Panc1 (cell line): ENCODE results near the gene OR1C1.
"Not testable (repeated sequence)": the region's sequence is repeated elsewhere in the genome, so short reads cannot be mapped to it uniquely, and the experiment has no call there.

ENCODE experiments used
- POLR2AphosphoS5 ChIP-seq: IDR thresholded peaks from 2 replicates; pipeline ENCODE4 v1.6.1; 2012; ENCODE audit warnings: mild to moderate bottlenecking, low read depth, low read length, moderate library complexity
- TF ChIP-seq, protein P1 (sequence below): fragments of 450-650 bp; IDR thresholded peaks from 2 replicates; pipeline ENCODE4 v1.5.1; 2017; ENCODE audit warnings: mild to moderate bottlenecking
- TF ChIP-seq, protein P2 (sequence below), 2 experiments: IDR thresholded peaks; 2 replicates each; pipeline ENCODE4 v1.6.1; 2011 to 2012; ENCODE audit warnings: low read depth in 2 of 2, control low read depth in 1 of 2, low read length in 1 of 2, mild to moderate bottlenecking in 1 of 2, moderate library complexity in 1 of 2; ENCODE audit not compliant: insufficient read depth in 1 of 2

DNA sequence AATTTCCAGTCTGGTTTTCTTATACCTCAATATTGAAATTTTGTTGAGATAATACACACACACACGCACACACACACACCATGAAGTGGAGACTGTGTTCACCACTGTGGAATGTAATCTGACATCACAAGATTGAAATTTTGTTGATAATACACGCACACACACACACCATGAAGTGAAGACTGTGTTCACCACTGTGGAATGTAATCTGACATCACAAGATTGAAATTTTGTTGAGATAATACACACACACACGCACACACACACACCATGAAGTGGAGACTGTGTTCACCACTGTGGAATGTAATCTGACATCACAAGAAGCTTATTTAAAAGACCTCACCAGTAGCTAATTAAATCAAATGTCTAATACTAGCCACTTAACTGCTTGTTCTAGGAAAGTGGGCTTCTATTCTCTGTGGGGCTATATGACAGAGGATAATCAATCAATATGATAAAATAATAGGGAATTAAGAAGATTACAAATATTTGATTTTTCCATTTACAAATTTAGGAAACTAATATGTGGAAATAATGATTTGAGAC lies 18.1 kb downstream of the OR1C1 start:
- TF ChIP-seq, protein P1, sequence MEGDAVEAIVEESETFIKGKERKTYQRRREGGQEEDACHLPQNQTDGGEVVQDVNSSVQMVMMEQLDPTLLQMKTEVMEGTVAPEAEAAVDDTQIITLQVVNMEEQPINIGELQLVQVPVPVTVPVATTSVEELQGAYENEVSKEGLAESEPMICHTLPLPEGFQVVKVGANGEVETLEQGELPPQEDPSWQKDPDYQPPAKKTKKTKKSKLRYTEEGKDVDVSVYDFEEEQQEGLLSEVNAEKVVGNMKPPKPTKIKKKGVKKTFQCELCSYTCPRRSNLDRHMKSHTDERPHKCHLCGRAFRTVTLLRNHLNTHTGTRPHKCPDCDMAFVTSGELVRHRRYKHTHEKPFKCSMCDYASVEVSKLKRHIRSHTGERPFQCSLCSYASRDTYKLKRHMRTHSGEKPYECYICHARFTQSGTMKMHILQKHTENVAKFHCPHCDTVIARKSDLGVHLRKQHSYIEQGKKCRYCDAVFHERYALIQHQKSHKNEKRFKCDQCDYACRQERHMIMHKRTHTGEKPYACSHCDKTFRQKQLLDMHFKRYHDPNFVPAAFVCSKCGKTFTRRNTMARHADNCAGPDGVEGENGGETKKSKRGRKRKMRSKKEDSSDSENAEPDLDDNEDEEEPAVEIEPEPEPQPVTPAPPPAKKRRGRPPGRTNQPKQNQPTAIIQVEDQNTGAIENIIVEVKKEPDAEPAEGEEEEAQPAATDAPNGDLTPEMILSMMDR = not testable (repeated sequence)
- TF ChIP-seq, protein P2, sequence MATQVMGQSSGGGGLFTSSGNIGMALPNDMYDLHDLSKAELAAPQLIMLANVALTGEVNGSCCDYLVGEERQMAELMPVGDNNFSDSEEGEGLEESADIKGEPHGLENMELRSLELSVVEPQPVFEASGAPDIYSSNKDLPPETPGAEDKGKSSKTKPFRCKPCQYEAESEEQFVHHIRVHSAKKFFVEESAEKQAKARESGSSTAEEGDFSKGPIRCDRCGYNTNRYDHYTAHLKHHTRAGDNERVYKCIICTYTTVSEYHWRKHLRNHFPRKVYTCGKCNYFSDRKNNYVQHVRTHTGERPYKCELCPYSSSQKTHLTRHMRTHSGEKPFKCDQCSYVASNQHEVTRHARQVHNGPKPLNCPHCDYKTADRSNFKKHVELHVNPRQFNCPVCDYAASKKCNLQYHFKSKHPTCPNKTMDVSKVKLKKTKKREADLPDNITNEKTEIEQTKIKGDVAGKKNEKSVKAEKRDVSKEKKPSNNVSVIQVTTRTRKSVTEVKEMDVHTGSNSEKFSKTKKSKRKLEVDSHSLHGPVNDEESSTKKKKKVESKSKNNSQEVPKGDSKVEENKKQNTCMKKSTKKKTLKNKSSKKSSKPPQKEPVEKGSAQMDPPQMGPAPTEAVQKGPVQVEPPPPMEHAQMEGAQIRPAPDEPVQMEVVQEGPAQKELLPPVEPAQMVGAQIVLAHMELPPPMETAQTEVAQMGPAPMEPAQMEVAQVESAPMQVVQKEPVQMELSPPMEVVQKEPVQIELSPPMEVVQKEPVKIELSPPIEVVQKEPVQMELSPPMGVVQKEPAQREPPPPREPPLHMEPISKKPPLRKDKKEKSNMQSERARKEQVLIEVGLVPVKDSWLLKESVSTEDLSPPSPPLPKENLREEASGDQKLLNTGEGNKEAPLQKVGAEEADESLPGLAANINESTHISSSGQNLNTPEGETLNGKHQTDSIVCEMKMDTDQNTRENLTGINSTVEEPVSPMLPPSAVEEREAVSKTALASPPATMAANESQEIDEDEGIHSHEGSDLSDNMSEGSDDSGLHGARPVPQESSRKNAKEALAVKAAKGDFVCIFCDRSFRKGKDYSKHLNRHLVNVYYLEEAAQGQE (IDR thresholded peaks at IDR 0.05; ENCODE audit: insufficient read depth in 1 of 2, low read depth in 2 of 2, low read length in 1 of 2) = not testable (repeated sequence)
- TF ChIP-seq POLR2AphosphoS5 = not testable (repeated sequence)
